ENCODE measurements around the gene PTPN4. TPM values are rescaled to one million over a fixed set of nuclear protein-coding genes. Genes with fewer than 3 reads are reported as not detected.
"Not testable (repeated sequence)": the region's sequence is repeated elsewhere in the genome, so short reads cannot be mapped to it uniquely, and the experiment has no call there.

The PTPN4 gene
- total RNA-seq, 4 donors from 2014 or later, result 9.6 to 30.1 (median 18.4) TPM

DNA sequence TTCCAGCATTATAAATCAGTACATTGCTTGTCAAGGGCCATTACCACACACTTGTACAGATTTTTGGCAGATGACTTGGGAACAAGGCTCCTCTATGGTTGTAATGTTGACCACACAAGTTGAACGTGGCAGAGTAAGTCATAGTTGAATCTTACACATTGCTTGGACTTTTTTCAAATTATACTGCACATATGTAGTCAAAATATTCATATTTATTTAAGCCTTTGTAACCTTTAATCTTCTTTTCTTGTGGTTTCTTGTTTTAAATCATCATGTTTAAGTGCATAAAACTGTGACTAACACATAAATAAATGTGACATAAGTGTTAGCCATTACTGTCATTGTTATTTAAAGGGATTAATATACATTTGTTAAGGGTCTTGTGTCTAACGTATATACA, 201.1 kb downstream of the PTPN4 start:
- intact Hi-C loops (cut with DNase I), result no loop called here
- peaks cover 0 to 92% (median 0%) of the 10 kb centered on the region in 3 donors for H3K36me3 ChIP-seq
- 41 to 62% methylated on average over 2 of the region's 2 CpGs for WGBS, 2 donors
- no peak for TF ChIP-seq CTCF (IDR thresholded peaks at IDR 0.05)
- no peak for TF ChIP-seq POLR2A (IDR thresholded peaks at IDR 0.05)
- H3K9me3 ChIP-seq, result no peaks in the 10 kb centered on the region
- no peak for DNase-seq
- H3K4me3 ChIP-seq, result no peak overlapping the region
- no peak overlapping the region for H3K27ac ChIP-seq
- H3K4me1 ChIP-seq, result no peaks in the 10 kb centered on the region
- no peaks in the 10 kb centered on the region for H3K27me3 ChIP-seq

DNA sequence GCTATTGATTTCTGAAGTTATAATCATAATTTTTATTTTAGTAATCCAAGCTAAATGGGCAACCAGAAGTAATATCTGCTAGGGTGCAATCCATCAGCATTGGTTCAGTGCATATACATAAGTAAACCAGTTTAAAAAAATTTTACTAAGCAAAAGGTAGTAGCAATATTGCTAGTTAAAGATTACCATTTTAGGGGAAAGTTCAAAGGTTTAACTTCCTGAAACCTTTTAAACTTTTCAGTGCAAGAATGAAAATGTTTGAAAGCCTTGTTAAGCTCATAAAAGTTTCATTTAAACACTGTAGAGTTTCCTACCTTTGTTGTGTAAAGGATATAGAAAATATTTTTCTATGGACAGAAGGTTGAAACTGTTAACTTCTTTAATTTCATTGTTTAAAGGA, 222.2 kb downstream of the PTPN4 start:
- no peaks in the 10 kb centered on the region for H3K4me1 ChIP-seq
- DNase-seq, result no peak
- no peaks in the 10 kb centered on the region for H3K27me3 ChIP-seq
- H3K27ac ChIP-seq, result no peak overlapping the region
- intact Hi-C loops (cut with DNase I), result no loop called here
- no peak overlapping the region for H3K4me3 ChIP-seq
- no peaks in the 10 kb centered on the region for H3K9me3 ChIP-seq
- H3K36me3 ChIP-seq, result peaks cover 0 to 11% (median 0%) of the 10 kb centered on the region in 3 donors
- TF ChIP-seq POLR2A (IDR thresholded peaks at IDR 0.05) (no peak), CTCF (IDR thresholded peaks at IDR 0.05) (no peak)

- H3K4me3 ChIP-seq, result no peak overlapping the region
- H3K27ac ChIP-seq, result no peak overlapping the region
- no peaks in the 10 kb centered on the region for H3K9me3 ChIP-seq
- no peak for DNase-seq
- H3K36me3 ChIP-seq, result peaks cover 0 to 5% (median 0%) of the 10 kb centered on the region in 3 donors
- H3K4me1 ChIP-seq, result no peaks in the 10 kb centered on the region
- TF ChIP-seq CTCF (IDR thresholded peaks at IDR 0.05) (no peak), POLR2A (IDR thresholded peaks at IDR 0.05) (no peak)
- H3K27me3 ChIP-seq, result no peaks in the 10 kb centered on the region
- WGBS, 2 donors, result 68 to 75% methylated on average over 2 of the region's 2 CpGs
- intact Hi-C loops (cut with DNase I), result no loop called here
Observed at GRCh38 chr2:119982506-119982905, 222.8 kb downstream of the PTPN4 start.

GRCh38 chr2:119983108-119983507, 223.4 kb downstream of the PTPN4 start:
- intact Hi-C loops (cut with DNase I), result no loop called here
- Histone ChIP-seq H3K27me3 (no peaks in the 10 kb centered on the region), H3K4me3 (no peak overlapping the region), H3K4me1 (no peaks in the 10 kb centered on the region), H3K36me3 (no peaks in the 10 kb centered on the region), H3K9me3 (no peaks in the 10 kb centered on the region), H3K27ac (no peak overlapping the region)
- TF ChIP-seq POLR2A (IDR thresholded peaks at IDR 0.05) (no peak), CTCF (IDR thresholded peaks at IDR 0.05) (no peak)
- no peak for DNase-seq
- 90 to 98% methylated on average over 3 of the region's 3 CpGs for WGBS, 2 donors

GRCh38 chr2:119996148-119996547, 236.4 kb downstream of the PTPN4 start:
- Histone ChIP-seq H3K36me3 (no peaks in the 10 kb centered on the region), H3K27me3 (peaks cover 0 to 11% (median 0%) of the 10 kb centered on the region in 4 donors), H3K9me3 (no peaks in the 10 kb centered on the region), H3K4me3 (no peak overlapping the region), H3K27ac (no peak overlapping the region), H3K4me1 (no peaks in the 10 kb centered on the region)
- no peak for DNase-seq
- intact Hi-C loops (cut with DNase I), result no loop called here
- 75 to 81% methylated on average over 3 of the region's 3 CpGs for WGBS, 2 donors
- TF ChIP-seq POLR2A (IDR thresholded peaks at IDR 0.05), result no peak
- no peak for TF ChIP-seq CTCF (IDR thresholded peaks at IDR 0.05)

- H3K4me1 ChIP-seq; DNase-seq; H3K4me3 ChIP-seq; H3K36me3 ChIP-seq; H3K9me3 ChIP-seq; H3K27me3 ChIP-seq; intact Hi-C loops (cut with DNase I); H3K27ac ChIP-seq: not testable (repeated sequence)
- WGBS, 2 donors, result 81 to 92% methylated on average over 4 to 7 of the region's 55 CpGs
Observed at GRCh38 chr2:119996896-119997891, 237.5 kb downstream of the PTPN4 start.

Data from esophagus squamous epithelium (tissue), 5 donors.